GM20431 (cell line): ENCODE measurements around the gene IWS1.

Source experiments
- in situ Hi-C: fragments of 300-500 bp; cut with MseI, MboI; formaldehyde crosslinking; loops from one replicate; pipeline ENCODE4 v1.15.0; 2020; ENCODE audit warnings: low sequenced_read_pairs; ENCODE audit not compliant: unreplicated experiment

IWS1 gene

DNA sequence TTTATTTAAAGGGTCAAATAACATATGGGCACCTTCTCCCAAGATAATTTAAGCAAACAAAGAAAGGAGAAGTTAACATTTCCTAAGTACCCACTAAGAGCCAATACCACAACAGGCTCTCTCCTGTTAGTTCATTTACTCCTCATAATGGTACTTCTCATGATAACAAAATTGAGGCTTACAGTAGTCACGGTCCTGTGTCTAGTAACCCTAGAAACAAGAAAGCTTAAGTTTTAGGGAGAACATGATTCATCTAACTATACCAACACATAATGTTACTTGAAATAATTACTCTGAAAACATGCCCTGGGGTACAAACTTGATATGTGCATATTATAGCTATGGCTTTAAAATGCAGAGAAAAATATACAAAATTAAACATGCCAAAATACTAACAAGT, 19.8 kb downstream of the IWS1 start:
- in situ Hi-C loops, result no loop called here

DNA sequence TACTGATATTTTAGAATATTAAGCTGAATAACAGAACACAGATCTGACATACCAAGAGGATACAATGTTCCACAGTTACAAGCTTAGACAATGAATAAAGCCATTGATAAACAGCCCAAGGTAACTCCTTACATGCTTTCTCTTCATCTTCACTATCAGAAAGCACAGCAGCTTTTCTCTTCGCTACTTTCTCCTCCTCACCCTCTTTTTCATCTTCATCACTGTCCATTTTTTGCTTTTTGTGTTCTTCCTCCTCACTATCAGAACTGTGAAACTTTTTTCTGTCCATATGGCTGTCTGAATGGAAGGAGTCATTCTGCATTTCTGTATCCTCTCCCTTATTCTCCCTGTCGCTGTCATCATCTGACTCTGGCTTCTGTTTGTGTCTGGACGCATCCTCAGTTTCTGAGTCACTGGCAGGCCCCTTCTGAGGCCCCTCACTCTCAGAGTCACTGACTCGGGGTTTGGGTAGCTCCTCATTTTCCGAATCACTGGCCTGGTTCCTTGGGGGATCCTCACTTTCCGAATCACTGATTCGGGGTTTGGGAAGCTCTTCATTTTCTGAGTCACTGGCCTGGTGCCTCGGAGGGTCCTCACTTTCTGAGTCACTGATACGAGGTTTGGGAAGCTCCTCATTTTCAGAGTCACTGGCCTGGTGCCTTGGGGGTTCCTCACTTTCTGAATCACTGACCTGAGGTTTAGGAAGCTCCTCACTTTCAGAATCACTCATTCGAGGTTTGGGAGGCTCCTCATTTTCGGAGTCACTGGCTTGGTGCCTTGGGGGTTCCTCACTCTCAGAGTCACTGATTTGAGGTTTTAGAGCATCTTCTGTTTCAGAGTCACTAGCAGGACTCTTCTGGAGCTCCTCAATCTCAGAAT, 21.5 kb downstream of the IWS1 start:
- in situ Hi-C loops, result no loop called here

DNA sequence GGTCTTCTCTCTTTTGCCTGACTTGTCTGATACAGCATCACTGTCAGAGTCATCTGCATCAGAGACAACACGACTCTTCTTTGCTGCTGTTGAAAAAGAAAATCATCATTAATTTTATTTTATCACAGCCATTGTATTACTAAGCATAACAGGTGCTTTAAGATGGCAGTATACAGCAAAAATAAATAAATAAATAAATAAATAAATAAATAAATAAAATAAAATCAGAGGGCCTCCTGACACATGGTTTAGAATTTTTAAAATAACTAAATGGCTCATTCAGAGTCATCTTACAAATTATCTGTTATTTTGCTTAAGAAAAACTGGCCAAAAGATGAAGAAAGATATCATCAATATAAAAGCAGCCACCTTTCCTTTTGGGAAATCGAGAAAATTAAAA, 22.8 kb downstream of the IWS1 start:
- in situ Hi-C loops, result no loop called here

DNA sequence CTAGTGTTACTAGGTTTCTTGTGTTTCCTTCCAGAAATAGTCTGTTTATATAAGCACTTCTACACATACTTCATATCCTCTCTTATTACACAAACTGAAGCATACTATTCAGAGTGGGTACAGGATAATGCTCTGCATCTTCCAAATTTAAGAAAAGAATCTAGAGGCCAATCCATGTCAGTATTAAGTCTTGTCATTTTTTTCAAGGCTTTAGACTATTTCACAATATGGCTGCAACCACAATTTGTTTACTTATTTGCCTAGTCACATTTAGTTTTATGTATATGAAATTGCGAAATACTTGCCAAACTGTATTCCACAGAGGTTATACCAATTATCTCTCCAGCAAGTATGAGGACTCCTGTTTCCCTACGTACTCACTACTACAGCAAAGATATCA, 27.9 kb downstream of the IWS1 start:
- in situ Hi-C loops, result no loop called here

DNA sequence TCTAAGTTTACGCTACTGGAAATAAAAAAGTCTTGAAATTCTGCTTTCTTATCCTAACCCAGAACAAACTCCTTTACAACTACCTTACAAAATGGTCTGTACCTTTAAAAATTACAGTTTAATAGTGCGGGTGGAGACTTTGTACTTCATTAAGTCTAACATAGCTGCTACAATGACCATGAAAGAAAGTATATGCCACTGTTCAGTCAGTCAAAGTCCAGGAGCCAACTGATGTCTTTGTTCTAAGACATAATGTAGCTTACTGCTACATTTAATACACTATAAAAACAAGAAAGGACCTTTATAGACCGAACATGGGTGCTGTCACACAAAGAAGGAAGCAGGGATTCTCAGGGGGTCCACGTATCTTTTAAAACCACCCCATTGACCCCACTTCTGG, 36.0 kb downstream of the IWS1 start:
- in situ Hi-C loops, result no loop called here

DNA sequence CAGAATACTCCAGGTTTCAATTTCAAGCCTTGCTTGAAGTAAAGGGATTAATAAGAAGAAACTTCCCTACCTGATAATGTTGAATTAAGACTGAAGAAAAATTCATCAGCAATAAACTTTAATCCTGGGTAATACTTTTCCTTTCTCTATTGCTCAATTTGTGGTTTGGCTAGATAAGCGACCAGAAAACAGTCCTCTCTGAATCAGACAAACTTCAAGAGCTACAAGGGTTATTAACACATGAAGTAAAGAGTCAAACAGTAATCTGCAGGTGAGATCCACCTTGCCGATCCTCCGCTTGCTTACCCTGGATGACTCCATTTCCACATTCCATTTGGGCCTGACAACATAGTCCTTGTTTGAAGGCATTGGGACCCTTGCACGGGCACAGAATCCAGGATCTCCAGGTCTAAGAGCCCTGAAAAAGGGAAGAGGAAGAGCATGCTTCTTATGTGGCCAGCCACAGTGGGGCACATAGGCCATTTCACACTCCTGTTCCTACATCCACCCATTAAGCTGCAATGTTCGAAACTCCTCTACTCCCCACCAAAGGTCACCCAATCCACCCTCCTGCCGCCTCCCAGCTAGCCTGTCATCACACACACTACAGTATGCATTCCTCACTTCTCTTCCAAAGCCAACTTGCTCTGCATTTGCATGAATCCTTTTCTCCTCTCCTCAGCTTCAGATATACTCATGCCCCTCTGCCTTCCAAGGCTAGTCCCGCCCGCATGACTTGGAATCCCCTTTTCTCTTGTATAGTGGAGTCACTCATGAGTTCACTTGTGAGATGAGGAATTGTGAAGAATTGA, 39.8 kb downstream of the IWS1 start:
- in situ Hi-C loops, result no loop called here

DNA sequence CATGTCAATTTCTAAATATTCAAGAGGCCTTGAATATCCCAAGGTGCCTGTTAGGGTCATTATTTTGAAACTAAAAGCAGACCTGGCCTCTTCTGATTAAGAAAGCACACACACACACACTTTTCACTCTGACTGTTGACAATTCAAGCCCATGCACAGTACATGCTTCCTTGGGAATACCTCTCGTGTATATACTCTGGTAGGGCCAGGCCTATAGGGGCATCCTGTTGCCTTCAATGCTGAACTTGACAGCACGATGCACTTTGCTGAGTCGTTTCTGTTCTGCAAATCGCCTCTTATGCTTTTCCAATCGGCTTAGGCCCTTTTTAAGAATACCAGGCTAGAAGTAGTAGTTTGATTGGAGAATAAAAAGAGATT, 40.6 kb downstream of the IWS1 start:
- in situ Hi-C loops, result no loop called here

DNA sequence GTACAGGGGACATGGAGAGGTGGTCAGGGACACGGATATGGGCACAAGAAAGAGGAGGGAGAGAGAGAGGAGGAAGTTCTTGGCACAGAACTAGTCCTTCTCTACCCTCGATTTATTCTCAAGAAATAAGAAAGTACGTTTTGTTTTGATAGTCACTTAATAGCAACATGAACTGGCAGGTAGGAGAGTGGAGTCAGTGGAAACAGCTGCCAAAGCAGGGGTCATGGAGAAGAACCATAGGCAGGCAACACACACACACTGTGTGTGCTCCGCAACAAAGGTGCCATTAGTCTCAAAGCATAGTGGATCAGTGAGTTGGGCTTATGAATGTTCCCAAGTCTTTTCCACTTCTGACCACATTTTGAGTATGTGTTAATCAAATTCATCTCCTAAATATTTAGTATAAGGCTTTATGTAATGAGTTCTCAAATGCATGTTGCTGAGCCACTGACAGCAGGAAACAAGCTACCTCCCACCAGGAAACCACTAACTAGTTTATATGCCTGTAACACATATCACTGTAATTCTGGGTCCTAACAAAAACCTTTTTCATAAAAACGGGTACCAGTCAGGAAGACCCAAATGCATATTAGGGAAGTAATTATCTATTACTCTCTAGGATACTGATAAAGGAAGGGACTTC, 41.1 kb downstream of the IWS1 start:
- in situ Hi-C loops, result no loop called here

DNA sequence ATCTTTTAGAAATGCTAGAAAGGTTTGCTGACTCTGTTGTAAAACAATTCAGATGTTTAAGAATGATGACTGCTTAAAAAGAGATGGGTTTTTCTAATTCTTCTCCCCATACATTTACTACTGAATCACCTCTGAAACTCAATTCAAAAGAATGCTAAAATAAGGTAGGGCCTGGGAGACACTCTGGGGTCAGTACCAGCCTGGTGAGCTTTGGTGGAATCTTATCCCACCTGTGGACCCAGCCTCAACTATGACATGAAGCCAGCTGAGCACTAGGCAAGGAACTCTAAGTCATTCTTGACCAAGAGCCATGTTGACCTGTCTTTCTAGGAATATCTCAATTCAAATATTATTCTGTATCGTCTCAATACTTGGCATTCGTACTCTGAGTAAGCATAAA, 44.3 kb downstream of the IWS1 start:
- in situ Hi-C loops, result no loop called here

DNA sequence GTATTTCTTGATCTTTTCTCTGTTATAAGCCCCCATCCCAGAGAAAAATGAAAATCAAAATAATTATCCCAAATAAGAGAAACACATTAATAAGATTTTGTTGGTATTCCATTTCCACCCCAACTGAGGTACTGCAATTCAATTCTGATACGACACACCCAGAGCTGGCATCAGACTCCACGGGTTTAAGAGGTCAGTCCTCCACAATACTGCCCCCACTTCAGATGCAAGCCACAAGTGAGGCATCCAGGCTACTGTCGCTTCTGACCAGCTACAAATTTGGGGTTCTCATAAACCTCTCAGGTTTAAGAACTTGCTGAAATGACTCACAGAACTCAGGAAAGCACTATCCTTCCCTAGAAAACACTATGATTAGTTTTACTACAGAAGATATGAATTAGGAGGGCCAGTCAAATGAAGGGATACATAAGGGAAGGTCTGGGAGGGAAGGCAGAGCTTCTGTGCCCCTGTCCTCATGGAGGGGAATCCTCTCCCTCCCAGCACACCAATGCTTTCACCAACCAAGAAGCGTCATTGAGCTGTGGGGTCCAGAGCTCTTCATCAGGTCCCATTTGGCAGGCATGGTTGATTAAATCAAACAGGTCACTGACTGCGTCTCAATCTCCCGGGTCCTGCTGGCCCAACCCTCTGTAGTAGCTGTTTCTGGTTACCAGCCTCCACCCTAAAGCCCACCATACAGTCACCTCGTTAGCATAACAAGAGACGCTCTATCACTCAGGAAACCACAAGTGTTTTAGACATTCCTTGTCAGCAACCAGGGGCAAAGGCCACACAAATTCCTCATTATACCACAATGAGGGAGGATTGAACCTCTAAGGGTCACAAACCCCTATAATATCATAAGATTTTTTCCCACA, 46.2 kb downstream of the IWS1 start:
- in situ Hi-C loops, result no loop called here

DNA sequence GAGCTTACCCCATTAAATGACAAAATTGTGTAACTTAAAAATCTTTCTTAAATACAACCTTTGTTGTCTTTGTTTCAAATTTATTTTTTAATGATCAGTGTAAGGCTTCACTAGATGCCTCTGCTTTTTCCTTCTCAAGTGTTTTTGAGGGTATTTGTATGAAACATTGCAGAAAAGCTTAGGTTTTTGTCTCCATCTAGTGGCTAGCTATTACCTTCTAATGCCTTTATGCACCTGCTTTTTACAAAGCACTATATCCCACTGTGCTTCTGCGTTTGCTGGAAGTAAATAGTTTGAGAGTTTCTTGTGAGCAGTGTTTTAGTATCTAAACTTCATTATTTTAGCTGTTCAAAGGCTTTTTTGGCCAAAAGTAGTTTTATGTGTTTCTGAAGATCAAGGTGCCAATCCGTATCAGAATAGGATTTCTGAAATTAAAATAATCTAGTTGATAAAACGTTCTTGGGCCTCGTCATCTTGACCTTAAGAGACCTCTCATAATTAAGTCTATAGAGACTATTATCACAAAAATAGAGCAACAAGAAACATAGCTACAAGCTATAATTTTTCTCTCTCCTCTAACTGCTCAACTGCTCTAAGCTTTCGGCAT, 47.0 kb downstream of the IWS1 start:
- in situ Hi-C loops, result no loop called here

DNA sequence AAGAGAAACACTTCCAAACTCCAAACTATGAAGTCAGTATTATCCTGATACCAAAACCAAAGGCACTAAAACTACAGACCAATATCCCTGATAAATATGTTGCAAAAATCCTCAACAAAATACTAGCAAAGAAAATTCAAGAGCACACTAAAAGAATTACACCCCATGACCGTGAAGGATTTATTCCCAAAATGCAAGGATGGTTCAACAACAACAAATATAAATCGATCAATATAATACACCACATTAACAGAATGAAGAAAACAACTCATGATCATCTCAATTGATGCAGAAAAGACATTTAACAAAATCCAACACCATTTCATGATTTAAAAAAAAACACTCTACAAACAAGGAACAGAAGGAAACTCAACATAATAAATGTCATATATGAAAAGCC, 50.5 kb downstream of the IWS1 start:
- in situ Hi-C loops, result no loop called here

DNA sequence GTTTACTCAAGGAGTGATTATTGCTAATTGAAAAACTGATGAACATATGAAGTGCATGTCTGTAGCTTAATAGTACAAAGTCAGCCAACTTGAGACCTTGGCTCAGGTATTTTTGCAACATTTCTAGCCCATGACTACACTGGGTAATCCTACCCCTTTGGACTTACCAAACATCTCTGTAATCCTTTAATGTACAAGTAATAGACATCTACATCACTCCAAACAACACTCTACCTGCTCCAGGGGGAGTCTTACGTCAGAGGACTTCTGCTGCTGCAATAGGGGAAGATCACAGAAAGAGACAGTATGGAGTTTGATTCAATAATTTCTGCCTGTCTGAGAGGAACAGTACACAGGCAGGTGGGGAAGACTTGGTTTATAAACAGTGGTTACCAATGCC, 54.0 kb downstream of the IWS1 start:
- in situ Hi-C loops, result loop anchor here (25.0 kb wide), 1 partner anchor 285 kb away; no protein-coding TSS in a partner anchor

DNA sequence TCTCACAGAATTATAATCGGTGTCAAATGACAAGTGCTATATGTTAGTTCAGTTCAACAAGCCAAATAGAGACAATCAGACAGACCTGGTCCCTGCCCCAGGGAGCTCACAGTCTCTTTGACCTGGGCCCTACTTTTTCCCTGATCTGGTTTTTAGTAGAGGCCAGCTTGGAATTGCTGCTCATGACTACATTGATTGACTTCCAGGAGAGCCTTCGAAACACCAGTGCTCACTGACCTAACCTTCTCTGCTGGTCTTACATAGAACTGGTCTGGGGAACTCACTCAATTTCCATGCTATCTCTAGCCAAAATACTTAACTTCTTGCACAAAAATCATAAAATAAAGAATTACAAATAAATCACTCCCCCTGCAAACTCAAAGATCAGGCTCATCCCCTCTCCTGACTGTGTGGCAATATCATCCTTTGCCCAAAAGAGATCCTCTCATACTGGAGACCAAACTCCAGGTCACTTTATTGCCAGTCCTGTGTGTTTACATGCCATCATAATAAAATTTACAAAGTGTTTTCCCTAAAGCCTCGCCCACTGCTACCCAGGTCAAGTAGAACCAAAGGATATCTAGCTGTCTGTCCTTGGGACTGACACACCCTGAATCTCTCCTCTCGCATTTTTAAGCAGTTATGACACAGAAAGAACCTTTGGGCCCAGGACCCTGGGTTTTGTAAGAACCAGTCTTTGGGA, 54.9 kb downstream of the IWS1 start:
- in situ Hi-C loops, result loop anchor here (25.0 kb wide), 1 partner anchor 284 kb away; no protein-coding TSS in a partner anchor

DNA sequence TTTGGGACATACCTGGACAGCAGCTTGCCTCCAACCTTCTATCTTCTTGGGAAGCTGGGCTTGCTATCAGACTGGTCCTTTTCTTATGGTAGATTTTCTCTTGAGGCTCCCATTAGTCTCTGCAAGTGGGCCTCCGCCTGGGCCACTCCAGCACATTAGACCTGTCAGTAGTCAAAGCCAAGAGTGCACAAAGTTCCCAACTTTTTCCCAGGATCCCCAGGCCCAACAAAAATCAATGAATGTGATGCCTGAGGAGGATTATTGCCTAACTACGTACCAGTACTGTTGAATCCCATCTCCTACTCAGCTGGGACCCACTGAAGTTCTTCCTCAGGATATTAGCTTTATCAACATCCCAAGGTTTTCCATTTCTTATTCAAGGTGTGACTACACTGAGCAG, 56.3 kb downstream of the IWS1 start:
- in situ Hi-C loops, result loop anchor here (25.0 kb wide), 1 partner anchor 283 kb away; no protein-coding TSS in a partner anchor

DNA sequence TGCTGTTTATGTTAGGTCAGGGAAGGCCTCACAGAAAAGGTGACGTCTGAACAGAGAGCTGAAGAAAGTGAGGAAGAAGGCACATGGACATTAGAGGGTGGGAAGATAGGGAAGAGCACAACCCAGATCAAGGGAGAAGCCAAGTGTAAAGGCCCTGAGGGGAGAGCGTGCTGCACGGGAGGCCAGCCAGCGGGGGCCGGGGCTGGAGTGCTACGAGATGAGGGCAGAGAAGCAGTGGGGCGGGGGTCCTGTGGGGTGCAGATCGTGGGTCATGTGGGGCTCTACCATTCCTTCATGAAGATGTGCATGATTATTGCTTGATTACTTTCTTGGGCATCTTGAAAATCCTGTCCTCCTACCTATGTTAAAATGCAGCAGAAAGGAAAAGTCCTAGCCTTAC, 57.2 kb downstream of the IWS1 start:
- in situ Hi-C loops, result loop anchor here (25.0 kb wide), 1 partner anchor 282 kb away; no protein-coding TSS in a partner anchor

DNA sequence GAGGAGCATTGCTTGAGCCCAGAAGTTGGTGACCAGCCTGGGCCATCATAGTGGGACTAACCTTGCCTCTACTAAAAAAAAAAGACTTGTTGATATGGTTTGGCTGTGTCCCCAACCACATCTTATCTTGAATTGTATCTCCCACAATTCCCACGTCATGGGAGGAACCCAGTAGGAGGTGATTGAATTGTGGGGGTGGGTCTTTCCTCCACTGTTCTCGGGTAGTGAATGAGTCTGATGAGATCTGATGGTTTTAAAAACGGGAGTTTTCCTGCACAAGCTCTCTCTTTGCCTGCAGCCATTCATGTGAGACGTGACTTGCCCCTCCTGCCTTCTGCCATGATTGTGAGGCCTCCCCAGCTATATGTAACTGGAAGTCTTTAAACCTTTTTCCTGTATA, 61.0 kb downstream of the IWS1 start:
- in situ Hi-C loops, result loop anchor here (25.0 kb wide), 1 partner anchor 278 kb away; no protein-coding TSS in a partner anchor

DNA sequence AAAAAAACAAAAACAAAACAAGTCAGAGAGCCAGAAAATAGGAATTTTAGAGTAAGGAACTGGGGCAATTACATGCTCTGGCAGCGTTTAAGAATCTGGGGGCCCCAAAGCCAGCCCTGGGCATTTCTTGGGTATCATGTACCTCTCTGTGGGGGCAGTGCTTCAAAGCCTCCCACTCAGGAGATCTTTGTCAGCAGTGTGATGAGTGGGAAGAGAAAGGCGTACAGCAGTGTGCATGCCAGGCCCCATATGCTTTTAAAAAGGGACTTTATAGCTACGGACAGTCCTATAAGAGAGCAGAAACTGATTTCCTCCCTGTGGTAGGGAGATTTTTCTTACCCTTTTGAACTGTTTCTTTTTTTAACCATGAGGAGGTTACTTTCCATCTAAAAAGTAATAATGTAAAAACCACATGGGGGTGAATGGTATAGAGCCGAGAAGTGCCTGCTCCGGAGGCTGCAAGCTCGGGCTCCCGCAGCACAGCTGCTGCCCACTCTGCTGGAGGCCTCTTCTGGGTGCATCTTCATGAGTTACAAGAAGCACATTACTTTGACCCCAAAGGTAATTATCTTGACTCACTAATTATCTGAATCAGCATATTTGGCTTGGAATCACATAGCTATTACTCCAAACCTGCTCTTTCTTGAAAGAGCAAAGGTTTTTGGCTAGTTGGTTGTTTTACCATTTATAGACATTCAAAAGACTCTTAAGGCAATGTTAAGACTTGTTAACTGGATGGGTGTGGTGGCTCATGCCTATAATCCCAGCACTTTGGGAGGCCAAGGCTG, 61.6 kb downstream of the IWS1 start:
- in situ Hi-C loops, result loop anchor here (25.0 kb wide), 1 partner anchor 277 kb away; no protein-coding TSS in a partner anchor
